Right lobe of liver (tissue), 6 donors: ENCODE data around the gene SMC4. TPM values are rescaled to one million over a fixed set of nuclear protein-coding genes. Genes with fewer than 3 reads are reported as not detected.

Experiments
- ATAC-seq, 4 donors: fragments of 200-7000 bp; cut with Tn5 transposase; one replicate each; pipeline ENCODE4 v1.9.1; 2020; ENCODE audit warnings: mild to moderate bottlenecking in 4 of 4, moderate library complexity in 4 of 4
- DNase-seq, 3 donors: peaks; one replicate each; pipeline ENCODE4 v3.0.0-alpha.2; 2020
- H3K27ac ChIP-seq, 3 donors: fragments of 200-600 bp; one replicate each; pipeline ENCODE4 v1.8.0; 2022
- H3K27me3 ChIP-seq, 2 donors: fragments of 200-600 bp; one replicate each; pipeline ENCODE4 v1.8.0; 2022
- H3K36me3 ChIP-seq, 4 donors: fragments of 200-600 bp; sonication (generic) in 1 of 4; one replicate each; pipeline versions ENCODE4 v1.5.1 to v1.8.0; 2017 to 2022; ENCODE audit warnings: control low read depth in 1 of 4
- H3K4me1 ChIP-seq, 4 donors: fragments of 200-600 bp; sonication (generic) in 1 of 4; one replicate each; pipeline versions ENCODE4 v1.5.1 to v1.8.0; 2017 to 2022; ENCODE audit warnings: control low read depth in 1 of 4
- H3K4me3 ChIP-seq, 3 donors: fragments of 200-600 bp; one replicate each; pipeline ENCODE4 v1.8.0; 2022
- H3K9me3 ChIP-seq, 4 donors: fragments of 200-600 bp; sonication (generic) in 1 of 4; one replicate each; pipeline versions ENCODE4 v1.5.1 to v1.8.0; 2017 to 2022; ENCODE audit warnings: control low read depth in 1 of 4
- POLR2A ChIP-seq: fragments of 450-650 bp; IDR thresholded peaks from one replicate; pipeline ENCODE4 v1.6.1; 2017; ENCODE audit warnings: antibody characterized with exemption, mild to moderate bottlenecking
- WGBS: methylation state at CpG from one replicate; pipeline ENCODE4 v1.1.6; 2018; ENCODE audit warnings: low coverage, low lambda C conversion rate; ENCODE audit not compliant: insufficient coverage; ENCODE audit errors: missing lambda C conversion rate; 5-methylcytosine and 5-hydroxymethylcytosine counted together
- intact Hi-C, 2 donors: fragments of 100-400 bp; cut with DNase I; formaldehyde crosslinking; loops; one replicate each; pipeline versions ENCODE4 v1.11.2 to v1.14.1; 2022
- total RNA-seq, 6 experiments: library from RNA; depleted of rRNA in 2 of 6; stranded (reverse); fragments of >200 nt in 2 of 6; fragmentation: NEBNext Ultra II Directional in 3 of 6; extraction: Animal tissue kit (Norgen Biotek cat#: 25700) in 3 of 6; gene quantifications; one replicate each; pipeline versions ENCODE4 v1.1.0 to v1.2.4, GENCODE V29; 2016 to 2023
- TF ChIP-seq, protein P1 (sequence below), 4 donors: fragments of 200-600 bp in 3 of 4; fragments of 450-650 bp in 1 of 4; IDR thresholded peaks; one replicate each; pipeline versions ENCODE4 v1.5.1 to v1.8.0; 2016 to 2022; ENCODE audit warnings: antibody characterized with exemption in 4 of 4, mild to moderate bottlenecking in 2 of 4
- donor health status: DM: no; HTN: yes; CAD: no.
- donor health status: DM: no; HTN: no; CAD: no.
- donor health status: DM: no; HTN: no; CAD: no.
- donor health status: DM: no; HTN: yes; CAD: no.
- donor health status: DM: no; HTN: yes; CAD: no.

Gene SMC4
- total RNA-seq, 6 experiments from 2014 or later, result 11.3 to 26.7 (median 18.1) TPM

DNA sequence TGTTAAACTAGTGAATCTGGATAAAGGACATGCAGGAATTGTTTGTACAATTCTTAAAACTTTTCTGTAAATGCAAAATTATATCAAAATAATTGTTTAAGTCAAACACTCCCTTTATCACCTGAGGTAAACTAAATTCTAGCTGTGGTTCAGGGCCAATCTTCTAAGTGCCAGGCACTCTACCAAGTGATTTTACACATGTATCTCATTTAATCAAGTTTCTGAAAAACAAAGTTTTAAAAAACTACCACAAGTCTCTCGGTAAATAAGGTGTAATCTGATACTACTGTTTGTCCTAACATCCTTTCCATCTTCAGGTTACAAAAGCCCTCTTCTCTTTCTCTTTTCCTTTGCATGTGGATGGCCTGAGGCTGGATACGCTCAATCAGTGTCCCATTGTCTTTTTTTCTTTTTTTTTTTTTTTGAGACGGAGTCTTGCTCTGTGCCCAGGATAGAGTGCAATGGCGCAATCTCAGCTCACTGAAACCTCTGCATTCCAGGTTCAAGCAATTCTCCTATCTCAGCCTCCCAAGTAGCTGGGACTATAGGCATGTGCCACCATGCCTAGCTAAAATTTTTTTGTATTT is 19.7 kb upstream of the SMC4 start:
- TF ChIP-seq POLR2A, result no peak
- TF ChIP-seq, protein P1, sequence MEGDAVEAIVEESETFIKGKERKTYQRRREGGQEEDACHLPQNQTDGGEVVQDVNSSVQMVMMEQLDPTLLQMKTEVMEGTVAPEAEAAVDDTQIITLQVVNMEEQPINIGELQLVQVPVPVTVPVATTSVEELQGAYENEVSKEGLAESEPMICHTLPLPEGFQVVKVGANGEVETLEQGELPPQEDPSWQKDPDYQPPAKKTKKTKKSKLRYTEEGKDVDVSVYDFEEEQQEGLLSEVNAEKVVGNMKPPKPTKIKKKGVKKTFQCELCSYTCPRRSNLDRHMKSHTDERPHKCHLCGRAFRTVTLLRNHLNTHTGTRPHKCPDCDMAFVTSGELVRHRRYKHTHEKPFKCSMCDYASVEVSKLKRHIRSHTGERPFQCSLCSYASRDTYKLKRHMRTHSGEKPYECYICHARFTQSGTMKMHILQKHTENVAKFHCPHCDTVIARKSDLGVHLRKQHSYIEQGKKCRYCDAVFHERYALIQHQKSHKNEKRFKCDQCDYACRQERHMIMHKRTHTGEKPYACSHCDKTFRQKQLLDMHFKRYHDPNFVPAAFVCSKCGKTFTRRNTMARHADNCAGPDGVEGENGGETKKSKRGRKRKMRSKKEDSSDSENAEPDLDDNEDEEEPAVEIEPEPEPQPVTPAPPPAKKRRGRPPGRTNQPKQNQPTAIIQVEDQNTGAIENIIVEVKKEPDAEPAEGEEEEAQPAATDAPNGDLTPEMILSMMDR (IDR thresholded peaks at IDR 0.05), result no peak
- no peak overlapping the region for H3K4me3 ChIP-seq
- DNase-seq (no peak), ATAC-seq (no peak)
- intact Hi-C loops, result no loop called here
- no peaks in the 10 kb centered on the region for H3K9me3 ChIP-seq
- no peak overlapping the region for H3K27ac ChIP-seq
- peaks cover 0 to 12% (median 4%) of the 10 kb centered on the region in 4 donors for H3K4me1 ChIP-seq
- WGBS, result 94% methylated on average over 4 of the region's 4 CpGs
- no peaks in the 10 kb centered on the region for H3K36me3 ChIP-seq
- H3K27me3 ChIP-seq, result no peaks in the 10 kb centered on the region

DNA sequence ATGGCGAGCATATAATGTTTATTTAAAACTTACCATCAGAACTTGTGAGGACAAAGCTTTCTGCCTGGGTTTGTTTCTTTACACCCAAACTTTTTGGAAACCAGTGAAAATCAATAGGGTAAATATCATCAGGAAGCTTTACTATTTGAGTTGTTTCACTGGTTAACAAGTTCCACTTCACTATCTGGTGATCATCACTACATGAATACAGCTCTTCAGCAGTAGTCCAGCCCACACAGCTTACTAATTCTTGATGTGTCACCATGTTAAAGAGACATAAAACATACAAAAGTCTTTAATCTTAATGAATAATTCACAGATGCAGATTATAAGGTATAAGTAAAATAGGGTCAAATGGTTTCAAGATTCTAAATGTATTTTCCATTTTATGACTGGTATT is 18.0 kb upstream of the SMC4 start:
- WGBS, result 45% methylated on average over 1 of the region's 1 CpG
- Histone ChIP-seq H3K4me1 (peaks cover 0 to 7% (median 0%) of the 10 kb centered on the region in 4 donors), H3K27me3 (no peaks in the 10 kb centered on the region), H3K9me3 (no peaks in the 10 kb centered on the region), H3K4me3 (no peak overlapping the region), H3K27ac (no peak overlapping the region), H3K36me3 (no peaks in the 10 kb centered on the region)
- no peak for DNase-seq
- peak in 2 of 4 donors; percentile 72 to 95 for ATAC-seq
- TF ChIP-seq, protein P1 (IDR thresholded peaks at IDR 0.05), result no peak
- intact Hi-C loops, result no loop called here

DNA sequence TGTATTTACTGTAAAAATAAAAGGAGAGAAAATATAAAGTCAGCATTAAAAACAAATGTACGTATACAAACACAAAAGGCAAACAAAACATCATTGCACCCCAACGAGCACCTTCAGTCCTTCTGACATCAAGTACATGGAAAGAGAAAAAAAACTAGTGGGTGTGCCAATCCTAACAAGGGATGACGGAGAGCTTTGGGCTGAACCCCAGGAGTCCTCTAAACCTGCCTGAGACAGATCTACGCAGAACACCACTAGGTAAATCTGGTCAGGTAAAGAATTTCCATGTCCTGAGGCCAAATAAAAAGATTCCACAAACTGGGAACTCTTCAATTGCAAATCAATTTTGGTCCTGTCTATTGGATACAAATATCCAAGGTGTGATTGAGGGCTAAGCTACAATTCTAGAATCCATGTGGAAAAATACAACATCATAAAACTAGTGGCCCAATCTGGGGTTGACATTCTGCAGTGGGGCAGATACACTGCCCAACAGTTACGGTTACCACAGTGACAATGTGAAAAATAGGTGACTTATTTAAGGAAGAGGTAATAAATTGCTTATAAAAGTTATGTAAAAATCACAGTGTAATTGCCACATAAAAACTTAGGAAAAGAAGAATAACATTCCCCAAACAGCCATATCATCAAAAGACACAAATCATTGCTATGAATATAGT is 14.7 kb upstream of the SMC4 start:
- 91% methylated on average over 5 of the region's 5 CpGs for WGBS
- Histone ChIP-seq H3K4me1 (peaks cover 0 to 7% (median 0%) of the 10 kb centered on the region in 4 donors), H3K4me3 (no peak overlapping the region), H3K27me3 (no peaks in the 10 kb centered on the region), H3K27ac (no peak overlapping the region), H3K9me3 (no peaks in the 10 kb centered on the region), H3K36me3 (no peaks in the 10 kb centered on the region)
- intact Hi-C loops, result no loop called here
- TF ChIP-seq, protein P1 (IDR thresholded peaks at IDR 0.05), result no peak
- no peak for DNase-seq
- ATAC-seq, result no peak

DNA sequence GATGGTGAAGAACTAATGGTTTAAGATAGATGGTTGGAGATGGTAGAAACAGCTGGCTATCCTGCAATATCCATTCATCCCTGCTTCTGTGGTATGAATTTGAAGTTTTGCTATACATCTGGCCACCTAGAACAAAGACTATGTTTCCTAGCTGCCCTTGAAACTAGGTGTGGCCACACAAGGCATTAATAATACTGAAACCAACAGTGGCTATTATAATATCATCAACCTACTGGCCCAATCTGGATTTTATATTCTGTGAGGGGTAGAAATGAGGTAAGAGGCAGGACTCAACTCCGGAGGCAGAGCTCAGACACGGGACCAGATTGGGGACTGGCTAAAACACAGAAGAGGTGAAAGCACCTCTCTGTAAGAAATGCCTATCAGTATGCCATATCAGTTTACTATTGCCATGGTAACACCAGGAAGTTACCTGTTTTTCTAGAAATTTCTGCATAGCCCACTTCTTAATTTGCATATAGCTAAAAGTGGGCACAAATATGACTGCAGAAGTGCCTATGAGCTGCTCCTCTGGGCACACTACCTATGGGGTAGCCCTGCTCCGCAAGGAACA is 8.8 kb upstream of the SMC4 start:
- Histone ChIP-seq H3K27me3 (no peaks in the 10 kb centered on the region), H3K4me1 (no peaks in the 10 kb centered on the region), H3K9me3 (no peaks in the 10 kb centered on the region), H3K36me3 (no peaks in the 10 kb centered on the region), H3K27ac (no peak overlapping the region), H3K4me3 (no peak overlapping the region)
- intact Hi-C loops, result no loop called here
- no peak for DNase-seq
- ATAC-seq, result no peak
- no peak for TF ChIP-seq POLR2A
- TF ChIP-seq, protein P1 (IDR thresholded peaks at IDR 0.05), result no peak
- 93% methylated on average over 3 of the region's 3 CpGs for WGBS
